HUES6 (cell line): ENCODE data around the gene SELENOI.
"Not testable (repeated sequence)": the region's sequence is repeated elsewhere in the genome, so short reads cannot be mapped to it uniquely, and the experiment has no call there.

Experiments used
- H3K27ac ChIP-seq: 2 replicates; pipeline ENCODE4 v1.7.0; 2013; ENCODE audit warnings: low read depth, mild to moderate bottlenecking, low read length, inconsistent platforms
- H3K27me3 ChIP-seq: 2 replicates; pipeline ENCODE4 v1.6.1; 2013; ENCODE audit warnings: low read length; ENCODE audit not compliant: control insufficient read depth, insufficient read depth
- H3K36me3 ChIP-seq: 2 replicates; pipeline ENCODE4 v1.6.1; 2013; ENCODE audit warnings: low read length; ENCODE audit not compliant: control insufficient read depth, insufficient read depth
- H3K4me1 ChIP-seq: 2 replicates; pipeline ENCODE4 v1.6.1; 2013; ENCODE audit warnings: low read length; ENCODE audit not compliant: control insufficient read depth, insufficient read depth
- H3K4me3 ChIP-seq: 2 replicates; pipeline ENCODE4 v1.5.1; 2013; ENCODE audit warnings: low read depth, low read length
- H3K9ac ChIP-seq: one replicate; pipeline ENCODE4 v1.6.1; 2013; ENCODE audit warnings: mild to moderate bottlenecking, low read length
- H3K9me3 ChIP-seq: 2 replicates; pipeline ENCODE4 v1.6.1; 2013; ENCODE audit warnings: low read depth, low read length; ENCODE audit not compliant: control insufficient read depth, insufficient read depth

The SELENOI gene

DNA sequence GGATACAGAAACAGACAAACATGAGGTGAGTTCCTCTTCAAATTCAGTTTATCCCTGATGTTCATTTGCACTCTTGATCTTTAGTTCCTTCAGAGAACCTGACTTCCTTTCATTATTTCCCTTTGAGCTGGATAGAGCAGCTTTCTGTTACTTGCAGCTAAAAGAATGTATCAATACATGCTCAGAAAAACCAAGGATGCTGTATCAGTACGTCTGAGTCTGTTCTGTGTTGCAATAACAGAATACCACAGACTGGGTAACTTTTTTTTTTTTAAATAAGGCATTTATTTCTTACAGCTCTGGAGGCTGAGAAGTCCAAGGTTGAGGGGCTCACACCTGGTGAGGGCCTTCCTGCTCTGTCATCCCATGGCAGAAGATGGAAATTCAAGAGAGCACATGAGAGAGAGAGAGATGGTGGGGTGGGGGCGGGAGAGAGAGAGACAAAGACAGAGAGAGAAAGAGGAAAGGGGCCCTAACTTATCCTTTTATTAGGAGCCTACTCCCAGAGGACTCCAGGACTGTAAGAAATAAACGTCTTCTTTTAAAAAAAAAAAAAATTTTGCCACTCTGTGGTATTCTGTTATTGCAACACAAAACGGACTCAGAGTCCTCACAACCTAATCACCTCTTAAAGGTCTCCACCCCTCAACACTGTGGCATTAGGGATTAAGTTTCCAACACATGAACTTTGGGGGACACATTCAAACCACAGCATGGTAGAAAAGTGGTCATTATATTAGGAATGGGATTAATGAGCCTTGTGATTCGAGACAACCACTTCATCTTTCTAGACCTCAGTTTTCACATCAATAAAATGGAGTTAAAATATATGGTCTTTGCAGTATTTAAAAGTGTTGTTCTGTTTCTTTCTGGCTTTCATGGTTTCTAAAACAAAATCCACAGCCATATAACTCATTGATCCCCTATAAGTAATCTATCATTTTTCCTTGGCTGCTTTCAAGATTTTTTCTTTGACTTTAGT is 18.4 kb upstream of the SELENOI start:
- H3K27me3 ChIP-seq, result no peaks in the 10 kb centered on the region
- H3K4me1 ChIP-seq, result no peaks in the 10 kb centered on the region
- no peak overlapping the region for H3K9ac ChIP-seq
- no peak overlapping the region for H3K27ac ChIP-seq
- no peaks in the 10 kb centered on the region for H3K36me3 ChIP-seq
- no peak overlapping the region for H3K4me3 ChIP-seq
- H3K9me3 ChIP-seq, result no peaks in the 10 kb centered on the region

GRCh38 chr2:26329083-26329482 is 16.9 kb upstream of the SELENOI start:
- H3K4me1 ChIP-seq, H3K27me3 ChIP-seq, H3K9ac ChIP-seq, H3K4me3 ChIP-seq, H3K27ac ChIP-seq, H3K36me3 ChIP-seq, H3K9me3 ChIP-seq: not testable (repeated sequence)

DNA sequence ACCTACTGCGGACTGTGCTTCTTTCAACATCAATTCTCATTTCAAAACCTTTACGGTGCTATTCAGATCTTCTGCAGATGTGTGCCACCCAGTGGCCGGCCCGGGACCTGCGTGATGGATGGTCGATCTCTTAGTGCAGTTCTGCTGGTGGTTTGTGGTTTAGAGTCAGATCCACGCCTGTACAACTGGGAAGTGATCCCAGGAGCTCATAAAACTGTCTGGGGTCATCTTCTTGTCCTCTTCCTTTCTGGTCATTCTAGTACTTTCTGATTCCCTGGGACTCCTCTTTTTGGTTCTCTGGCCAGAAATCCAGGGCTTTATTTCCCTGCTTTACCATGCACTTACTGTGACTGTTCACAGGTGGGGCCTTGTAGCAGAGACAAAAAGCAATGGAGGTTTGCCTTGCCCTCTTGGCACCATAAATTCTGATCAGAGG is 15.8 kb upstream of the SELENOI start:
- H3K4me3 ChIP-seq, result no peak overlapping the region
- H3K9ac ChIP-seq, result no peak overlapping the region
- no peak overlapping the region for H3K27ac ChIP-seq
- no peaks in the 10 kb centered on the region for H3K4me1 ChIP-seq
- H3K36me3 ChIP-seq, result no peaks in the 10 kb centered on the region
- no peaks in the 10 kb centered on the region for H3K9me3 ChIP-seq
- H3K27me3 ChIP-seq, result no peaks in the 10 kb centered on the region

- no peaks in the 10 kb centered on the region for H3K9me3 ChIP-seq
- no peak overlapping the region for H3K27ac ChIP-seq
- no peaks in the 10 kb centered on the region for H3K36me3 ChIP-seq
- no peak overlapping the region for H3K9ac ChIP-seq
- H3K4me1 ChIP-seq, result no peaks in the 10 kb centered on the region
- H3K27me3 ChIP-seq, result no peaks in the 10 kb centered on the region
- H3K4me3 ChIP-seq, result no peak overlapping the region
Observed at GRCh38 chr2:26330604-26331003, 15.3 kb upstream of the SELENOI start.

- not testable (repeated sequence) for H3K27ac ChIP-seq, H3K4me1 ChIP-seq, H3K36me3 ChIP-seq, H3K27me3 ChIP-seq, H3K9ac ChIP-seq, H3K9me3 ChIP-seq, H3K4me3 ChIP-seq
Observed at GRCh38 chr2:26331321-26331720, 14.6 kb upstream of the SELENOI start.

GRCh38 chr2:26333293-26333692 is 12.7 kb upstream of the SELENOI start:
- H3K4me1 ChIP-seq, result no peaks in the 10 kb centered on the region
- H3K27me3 ChIP-seq, result no peaks in the 10 kb centered on the region
- H3K9me3 ChIP-seq, result no peaks in the 10 kb centered on the region
- no peak overlapping the region for H3K27ac ChIP-seq
- no peak overlapping the region for H3K9ac ChIP-seq
- no peaks in the 10 kb centered on the region for H3K36me3 ChIP-seq
- H3K4me3 ChIP-seq, result no peak overlapping the region

DNA sequence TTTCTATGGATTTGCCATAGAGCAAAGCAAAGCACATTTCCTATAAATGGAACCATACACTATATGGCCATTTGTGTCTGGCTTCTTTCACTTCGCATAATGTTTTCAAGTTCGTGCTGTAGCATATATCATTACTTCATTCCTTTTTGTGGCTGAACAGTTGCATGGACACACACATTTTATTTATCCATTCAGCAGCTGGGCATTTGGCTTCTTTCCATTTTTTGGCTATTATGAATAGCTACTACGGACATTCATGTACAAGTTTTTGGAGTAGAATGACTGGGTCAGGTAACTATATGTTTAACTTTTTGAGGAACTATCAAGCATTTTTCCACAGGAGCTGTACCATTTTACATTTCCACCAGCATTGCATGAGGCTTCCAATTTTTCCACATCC is 10.7 kb upstream of the SELENOI start:
- H3K4me3 ChIP-seq, result no peak overlapping the region

DNA sequence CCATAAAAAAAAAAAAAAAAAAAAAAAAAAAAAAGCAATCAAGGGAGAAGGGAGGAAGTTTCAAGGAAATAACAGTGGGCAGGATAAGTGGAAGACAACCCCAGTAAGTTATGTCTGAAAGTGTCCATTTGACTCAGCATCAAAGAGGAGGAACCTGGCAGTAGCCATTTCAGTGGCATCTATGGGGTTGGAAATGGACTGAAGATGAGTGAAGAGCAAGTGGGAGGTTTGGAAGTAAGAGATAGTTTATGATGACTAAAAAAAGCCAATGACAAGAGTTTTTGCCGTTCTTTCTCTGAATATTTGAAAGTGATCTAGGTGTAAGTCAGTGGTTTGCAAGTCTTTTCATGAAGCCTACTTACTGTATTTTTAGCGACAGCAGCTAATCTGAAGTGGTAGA is 9.2 kb upstream of the SELENOI start:
- Histone ChIP-seq H3K4me3 (no peak overlapping the region), H3K36me3 (no peaks in the 10 kb centered on the region), H3K9ac (no peak overlapping the region), H3K27ac (no peak overlapping the region), H3K9me3 (no peaks in the 10 kb centered on the region), H3K4me1 (peaks cover 17% of the 10 kb centered on the region), H3K27me3 (no peaks in the 10 kb centered on the region)

More for the DNA sequence above, 10.7 kb upstream of the SELENOI start:
- Histone ChIP-seq H3K9me3 (no peaks in the 10 kb centered on the region), H3K36me3 (no peaks in the 10 kb centered on the region), H3K4me1 (peaks cover 11% of the 10 kb centered on the region), H3K9ac (no peak overlapping the region), H3K27me3 (no peaks in the 10 kb centered on the region), H3K27ac (no peak overlapping the region)

DNA sequence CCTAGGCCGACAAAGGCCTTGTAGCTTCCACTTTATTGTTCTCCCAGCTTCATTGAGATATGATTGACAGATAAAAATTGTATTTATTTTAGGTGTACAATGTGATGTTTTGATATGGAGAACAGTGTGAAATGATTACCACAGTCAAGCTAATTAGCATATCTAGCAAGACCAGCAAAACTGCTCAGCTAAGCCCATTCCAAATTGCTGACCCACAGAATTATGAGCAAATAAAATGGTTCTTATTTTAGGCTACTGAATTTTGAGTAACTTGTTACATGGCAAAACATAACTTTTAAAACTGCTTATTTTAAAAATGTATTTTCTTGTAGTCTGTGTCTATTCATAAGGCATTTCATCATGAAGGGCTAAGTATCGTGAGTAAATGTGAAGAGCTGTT is 8.6 kb upstream of the SELENOI start:
- Histone ChIP-seq H3K9ac (no peak overlapping the region), H3K36me3 (no peaks in the 10 kb centered on the region), H3K4me3 (no peak overlapping the region), H3K9me3 (no peaks in the 10 kb centered on the region), H3K4me1 (peaks cover 17% of the 10 kb centered on the region), H3K27me3 (no peaks in the 10 kb centered on the region), H3K27ac (no peak overlapping the region)

GRCh38 chr2:26340831-26341230 is 5.1 kb upstream of the SELENOI start:
- Histone ChIP-seq H3K27me3 (no peaks in the 10 kb centered on the region), H3K27ac (no peak overlapping the region), H3K36me3 (no peaks in the 10 kb centered on the region), H3K4me1 (peaks cover 22% of the 10 kb centered on the region), H3K9me3 (no peaks in the 10 kb centered on the region), H3K4me3 (no peak overlapping the region), H3K9ac (no peak overlapping the region)

DNA sequence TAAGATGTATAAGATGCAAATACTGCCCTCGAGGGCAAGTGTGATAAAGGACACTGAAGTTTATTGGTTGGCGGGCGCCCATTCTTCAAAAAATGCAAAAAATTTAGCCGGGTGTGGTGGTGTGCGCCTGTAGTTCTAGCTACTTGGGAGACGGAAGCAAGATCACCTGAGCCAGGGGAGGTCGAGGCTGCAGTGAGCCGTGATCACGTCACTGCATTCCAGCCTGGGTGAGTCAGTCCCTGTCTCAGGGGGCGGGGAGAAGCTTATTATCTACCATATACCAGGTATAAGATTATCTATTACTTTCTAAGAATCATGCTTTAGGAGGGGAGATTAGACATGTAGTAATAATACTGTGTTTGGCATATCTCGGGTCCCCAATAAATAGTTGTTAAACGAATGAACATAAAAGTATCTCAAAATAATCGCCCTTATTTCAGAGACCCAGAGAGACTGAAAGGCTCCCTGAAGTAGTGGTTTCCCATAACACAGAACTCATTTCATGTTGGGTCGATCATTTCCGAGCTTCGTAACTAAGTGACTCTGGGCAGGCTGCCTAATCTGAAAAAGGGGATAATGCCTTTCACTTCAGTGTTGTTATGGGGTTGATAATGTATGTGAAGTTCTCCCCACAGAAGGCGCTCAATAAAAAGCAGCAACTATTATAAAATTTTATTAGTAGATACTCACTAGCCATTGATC is 1.2 kb upstream of the SELENOI start:
- peak overlapping the region; percentile 88 for H3K27ac ChIP-seq
- H3K36me3 ChIP-seq, result no peaks in the 10 kb centered on the region
- H3K27me3 ChIP-seq, result no peaks in the 10 kb centered on the region
- peak overlapping the region; percentile 91 for H3K4me3 ChIP-seq
- H3K9ac ChIP-seq, result peak overlapping the region; percentile 87
- no peaks in the 10 kb centered on the region for H3K9me3 ChIP-seq
- H3K4me1 ChIP-seq, result peaks cover 32% of the 10 kb centered on the region
